ENCODE results near the gene ARL15. TPM values are rescaled to one million over a fixed set of nuclear protein-coding genes. Genes with fewer than 3 reads are reported as not detected.

Gene ARL15
- total and polyA plus RNA-seq, 4 donors: 5.0 to 24.8 (median 13.3) TPM

DNA sequence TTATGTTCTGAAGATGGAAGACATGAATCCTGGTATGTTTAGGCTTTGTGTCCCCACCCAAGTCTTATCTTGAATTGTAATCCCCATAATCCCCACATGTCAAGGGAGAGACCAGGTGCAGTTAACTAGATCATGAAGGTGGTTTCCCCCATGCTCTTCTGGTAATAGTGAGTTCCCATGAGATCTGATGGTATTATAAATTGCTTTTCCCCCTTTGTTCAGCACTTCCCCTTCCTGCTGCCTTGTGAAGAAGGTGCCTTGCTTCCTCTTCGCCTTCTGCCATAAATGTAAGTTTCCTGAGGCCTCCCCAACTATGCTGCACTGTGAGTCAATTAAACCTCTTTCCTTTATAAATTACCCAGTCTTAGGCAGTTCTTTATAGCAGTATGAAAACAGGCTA lies 229.0 kb downstream of the ARL15 start (continued):
- no peak for TF ChIP-seq EGR1 (IDR thresholded peaks at IDR 0.05; ENCODE audit: low read depth in 2 of 2)

DNA sequence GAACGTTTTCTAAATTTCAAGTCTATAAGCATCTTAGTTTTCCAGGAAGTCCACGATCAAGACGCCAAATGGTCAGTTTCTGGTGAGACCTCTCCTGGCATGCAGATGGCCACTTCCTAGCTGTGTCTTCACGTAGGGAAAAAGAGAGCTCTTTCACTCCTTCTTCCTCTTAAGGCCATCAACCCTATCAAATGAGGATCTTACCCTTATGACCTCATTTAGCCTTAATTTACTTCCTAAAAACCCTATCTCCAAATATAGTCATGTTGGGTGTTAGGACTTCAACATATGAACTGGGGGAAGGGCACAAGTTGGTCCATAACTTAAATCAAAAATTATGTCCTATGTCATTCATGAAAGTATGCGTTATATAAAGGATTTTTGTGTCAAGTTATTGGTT lies 229.5 kb downstream of the ARL15 start:
- Histone ChIP-seq H3K4me3 (ENCODE audit: low read depth in 1 of 3, low read length in 3 of 3) (no peak overlapping the region), H3K9me3 (ENCODE audit: control insufficient read depth in 4 of 4, low read length in 3 of 4) (no peaks in the 10 kb centered on the region), H3K36me3 (ENCODE audit: control insufficient read depth in 4 of 4, insufficient read depth in 3 of 4, low read depth in 1 of 4, low read length in 3 of 4) (no peaks in the 10 kb centered on the region), H3K27me3 (ENCODE audit: control insufficient read depth in 4 of 4, insufficient read depth in 4 of 4, low read length in 3 of 4) (no peaks in the 10 kb centered on the region), H3K4me1 (ENCODE audit: control insufficient read depth in 4 of 4, insufficient read depth in 4 of 4, low read length in 3 of 4) (no peaks in the 10 kb centered on the region), H3K27ac (ENCODE audit: low read depth in 1 of 2, low read length in 2 of 2) (no peak overlapping the region), H3K9ac (ENCODE audit: low read depth in 1 of 2, low read length in 2 of 2) (no peak overlapping the region)
- TF ChIP-seq NR2F2 (IDR thresholded peaks at IDR 0.05): no peak
- no peak for DNase-seq (ENCODE audit: low spot score)
- 90% methylated on average over 5 of the region's 5 CpGs for WGBS

DNA sequence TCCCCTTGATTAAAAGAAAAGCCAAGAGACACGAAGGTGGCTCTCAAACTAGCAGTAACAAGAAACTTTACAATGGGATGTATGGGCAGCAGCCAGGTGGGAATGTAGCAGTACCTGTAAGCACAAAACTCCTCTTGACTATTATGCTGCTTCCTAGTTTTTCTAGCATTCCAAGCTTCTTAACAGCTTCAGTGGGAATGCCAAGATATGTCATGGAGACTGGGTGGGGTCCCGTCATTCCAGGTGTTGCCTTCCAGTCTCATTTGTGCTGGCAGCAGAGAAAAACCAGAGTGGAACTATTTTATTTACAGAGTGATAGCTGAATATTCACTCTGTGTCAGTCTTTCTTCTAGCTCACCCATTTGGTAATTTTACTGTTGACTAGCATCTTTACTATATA lies 236.6 kb downstream of the ARL15 start:
- TF ChIP-seq SP1 (IDR thresholded peaks at IDR 0.05) (no peak), RAD21 (IDR thresholded peaks at IDR 0.05) (no peak), EGR1 (IDR thresholded peaks at IDR 0.05; ENCODE audit: low read depth in 2 of 2) (no peak), YY1 (IDR thresholded peaks at IDR 0.05) (no peak), HNF4G (IDR thresholded peaks at IDR 0.05) (no peak)
- no peaks in the 10 kb centered on the region for H3K36me3 ChIP-seq (ENCODE audit: control insufficient read depth in 4 of 4, insufficient read depth in 3 of 4, low read depth in 1 of 4, low read length in 3 of 4)

DNA sequence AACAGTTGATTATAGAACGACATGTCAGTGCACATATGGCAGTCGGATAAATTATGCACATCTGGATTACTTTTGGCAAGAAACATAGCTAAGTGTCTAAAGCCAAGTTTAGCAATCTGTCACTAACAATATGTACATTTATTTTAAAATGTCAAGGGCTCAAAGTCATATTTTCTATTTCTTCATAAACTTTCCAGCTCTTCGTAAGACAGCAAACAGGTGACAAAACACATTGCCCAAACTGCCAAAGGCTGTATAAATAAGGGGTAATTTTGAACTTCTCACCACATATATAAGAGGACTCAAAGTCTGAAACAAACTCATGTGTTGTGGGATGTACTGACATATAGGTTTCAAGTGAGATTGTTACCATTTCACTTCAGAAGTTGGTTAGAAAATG lies 237.2 kb downstream of the ARL15 start:
- TF ChIP-seq, protein P1, sequence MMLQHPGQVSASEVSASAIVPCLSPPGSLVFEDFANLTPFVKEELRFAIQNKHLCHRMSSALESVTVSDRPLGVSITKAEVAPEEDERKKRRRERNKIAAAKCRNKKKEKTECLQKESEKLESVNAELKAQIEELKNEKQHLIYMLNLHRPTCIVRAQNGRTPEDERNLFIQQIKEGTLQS (IDR thresholded peaks at IDR 0.05): no peak
- TF ChIP-seq FOXA2 (IDR thresholded peaks at IDR 0.05): no peak
- Histone ChIP-seq H3K27ac (ENCODE audit: low read depth in 1 of 2, low read length in 2 of 2) (no peak overlapping the region), H3K27me3 (ENCODE audit: control insufficient read depth in 4 of 4, insufficient read depth in 4 of 4, low read length in 3 of 4) (no peaks in the 10 kb centered on the region), H3K9me3 (ENCODE audit: control insufficient read depth in 4 of 4, low read length in 3 of 4) (no peaks in the 10 kb centered on the region), H3K4me3 (ENCODE audit: low read depth in 1 of 3, low read length in 3 of 3) (no peak overlapping the region), H3K36me3 (ENCODE audit: control insufficient read depth in 4 of 4, insufficient read depth in 3 of 4, low read depth in 1 of 4, low read length in 3 of 4) (no peaks in the 10 kb centered on the region), H3K4me1 (ENCODE audit: control insufficient read depth in 4 of 4, insufficient read depth in 4 of 4, low read length in 3 of 4) (no peaks in the 10 kb centered on the region), H3K9ac (ENCODE audit: low read depth in 1 of 2, low read length in 2 of 2) (no peak overlapping the region)
- 92% methylated on average over 3 of the region's 3 CpGs for WGBS
- no peak for DNase-seq (ENCODE audit: low spot score)

More for the DNA sequence above, 236.6 kb downstream of the ARL15 start:
- Histone ChIP-seq H3K27me3 (ENCODE audit: control insufficient read depth in 4 of 4, insufficient read depth in 4 of 4, low read length in 3 of 4) (no peaks in the 10 kb centered on the region), H3K4me1 (ENCODE audit: control insufficient read depth in 4 of 4, insufficient read depth in 4 of 4, low read length in 3 of 4) (no peaks in the 10 kb centered on the region), H3K9me3 (ENCODE audit: control insufficient read depth in 4 of 4, low read length in 3 of 4) (no peaks in the 10 kb centered on the region), H3K9ac (ENCODE audit: low read depth in 1 of 2, low read length in 2 of 2) (no peak overlapping the region), H3K4me3 (ENCODE audit: low read depth in 1 of 3, low read length in 3 of 3) (no peak overlapping the region), H3K27ac (ENCODE audit: low read depth in 1 of 2, low read length in 2 of 2) (no peak overlapping the region)
- no peak for DNase-seq (ENCODE audit: low spot score)
- 93% methylated on average over 2 of the region's 2 CpGs for WGBS

DNA sequence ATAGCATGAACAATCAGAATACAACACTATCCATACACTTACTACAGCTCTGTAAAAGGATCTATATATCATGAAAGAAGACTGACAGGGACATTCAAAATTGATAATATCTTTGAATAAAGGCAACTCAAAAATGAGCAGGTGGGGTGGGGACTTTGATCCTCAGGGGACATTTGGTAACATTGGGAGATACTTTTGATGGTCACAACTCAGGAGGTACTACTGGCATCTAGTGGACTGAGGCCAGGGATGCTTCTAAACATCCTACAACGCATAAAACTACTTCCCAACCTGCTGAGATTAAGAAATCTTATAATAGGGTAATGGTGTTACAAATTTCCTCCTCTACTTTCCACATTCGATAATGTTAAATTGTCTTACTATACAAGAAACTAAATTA lies 243.9 kb downstream of the ARL15 start:
- H3K27me3 ChIP-seq (ENCODE audit: control insufficient read depth in 4 of 4, insufficient read depth in 4 of 4, low read length in 3 of 4): no peaks in the 10 kb centered on the region
- H3K9ac ChIP-seq (ENCODE audit: low read depth in 1 of 2, low read length in 2 of 2): no peak overlapping the region
- H3K9me3 ChIP-seq (ENCODE audit: control insufficient read depth in 4 of 4, low read length in 3 of 4): no peaks in the 10 kb centered on the region
- DNase-seq (ENCODE audit: low spot score): no peak
- no peaks in the 10 kb centered on the region for H3K36me3 ChIP-seq (ENCODE audit: control insufficient read depth in 4 of 4, insufficient read depth in 3 of 4, low read depth in 1 of 4, low read length in 3 of 4)
- no peak overlapping the region for H3K27ac ChIP-seq (ENCODE audit: low read depth in 1 of 2, low read length in 2 of 2)
- TF ChIP-seq, protein P2, sequence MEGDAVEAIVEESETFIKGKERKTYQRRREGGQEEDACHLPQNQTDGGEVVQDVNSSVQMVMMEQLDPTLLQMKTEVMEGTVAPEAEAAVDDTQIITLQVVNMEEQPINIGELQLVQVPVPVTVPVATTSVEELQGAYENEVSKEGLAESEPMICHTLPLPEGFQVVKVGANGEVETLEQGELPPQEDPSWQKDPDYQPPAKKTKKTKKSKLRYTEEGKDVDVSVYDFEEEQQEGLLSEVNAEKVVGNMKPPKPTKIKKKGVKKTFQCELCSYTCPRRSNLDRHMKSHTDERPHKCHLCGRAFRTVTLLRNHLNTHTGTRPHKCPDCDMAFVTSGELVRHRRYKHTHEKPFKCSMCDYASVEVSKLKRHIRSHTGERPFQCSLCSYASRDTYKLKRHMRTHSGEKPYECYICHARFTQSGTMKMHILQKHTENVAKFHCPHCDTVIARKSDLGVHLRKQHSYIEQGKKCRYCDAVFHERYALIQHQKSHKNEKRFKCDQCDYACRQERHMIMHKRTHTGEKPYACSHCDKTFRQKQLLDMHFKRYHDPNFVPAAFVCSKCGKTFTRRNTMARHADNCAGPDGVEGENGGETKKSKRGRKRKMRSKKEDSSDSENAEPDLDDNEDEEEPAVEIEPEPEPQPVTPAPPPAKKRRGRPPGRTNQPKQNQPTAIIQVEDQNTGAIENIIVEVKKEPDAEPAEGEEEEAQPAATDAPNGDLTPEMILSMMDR (IDR thresholded peaks at IDR 0.05; ENCODE audit: low read depth, low read length, missing input control): peak; percentile 47
- TF ChIP-seq FOXA1 (IDR thresholded peaks at IDR 0.05) (no peak), SP1 (IDR thresholded peaks at IDR 0.05) (no peak), RXRA (IDR thresholded peaks at IDR 0.05) (no peak), FOXA2 (IDR thresholded peaks at IDR 0.05) (no peak), HNF4G (IDR thresholded peaks at IDR 0.05) (peak; percentile 33), JUND (IDR thresholded peaks at IDR 0.05) (no peak), HNF4A (conservative IDR thresholded peaks at IDR 0.05) (peak; percentile 71 to 76), RAD21 (IDR thresholded peaks at IDR 0.05) (peak; percentile 80 to 82)
- TF ChIP-seq, protein P3, sequence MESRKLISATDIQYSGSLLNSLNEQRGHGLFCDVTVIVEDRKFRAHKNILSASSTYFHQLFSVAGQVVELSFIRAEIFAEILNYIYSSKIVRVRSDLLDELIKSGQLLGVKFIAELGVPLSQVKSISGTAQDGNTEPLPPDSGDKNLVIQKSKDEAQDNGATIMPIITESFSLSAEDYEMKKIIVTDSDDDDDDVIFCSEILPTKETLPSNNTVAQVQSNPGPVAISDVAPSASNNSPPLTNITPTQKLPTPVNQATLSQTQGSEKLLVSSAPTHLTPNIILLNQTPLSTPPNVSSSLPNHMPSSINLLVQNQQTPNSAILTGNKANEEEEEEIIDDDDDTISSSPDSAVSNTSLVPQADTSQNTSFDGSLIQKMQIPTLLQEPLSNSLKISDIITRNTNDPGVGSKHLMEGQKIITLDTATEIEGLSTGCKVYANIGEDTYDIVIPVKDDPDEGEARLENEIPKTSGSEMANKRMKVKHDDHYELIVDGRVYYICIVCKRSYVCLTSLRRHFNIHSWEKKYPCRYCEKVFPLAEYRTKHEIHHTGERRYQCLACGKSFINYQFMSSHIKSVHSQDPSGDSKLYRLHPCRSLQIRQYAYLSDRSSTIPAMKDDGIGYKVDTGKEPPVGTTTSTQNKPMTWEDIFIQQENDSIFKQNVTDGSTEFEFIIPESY (IDR thresholded peaks at IDR 0.05): no peak
- TF ChIP-seq, protein P4, sequence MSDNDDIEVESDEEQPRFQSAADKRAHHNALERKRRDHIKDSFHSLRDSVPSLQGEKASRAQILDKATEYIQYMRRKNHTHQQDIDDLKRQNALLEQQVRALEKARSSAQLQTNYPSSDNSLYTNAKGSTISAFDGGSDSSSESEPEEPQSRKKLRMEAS (IDR thresholded peaks at IDR 0.05): no peak
- 63% methylated on average over 2 of the region's 2 CpGs for WGBS
- H3K4me3 ChIP-seq (ENCODE audit: low read depth in 1 of 3, low read length in 3 of 3): no peak overlapping the region
- H3K4me1 ChIP-seq (ENCODE audit: control insufficient read depth in 4 of 4, insufficient read depth in 4 of 4, low read length in 3 of 4): no peaks in the 10 kb centered on the region

Data from liver (tissue), 9 donors.